Measurements from ENCODE around the gene APCS.
A peak's percentile ranks its signal among the peaks of the same experiment; 100 is the strongest.

The APCS gene

GRCh38 chr1:159587461-159587951 is at the start of gene APCS:
Gene APCS, plus strand, starts transcription at chr1:159587826. Its CDS starts 96 bp downstream, at chr1:159587922.
- no peak for DNase-seq

GRCh38 chr1:159548126-159548525 is 39.5 kb upstream of the APCS start:
- no peak for DNase-seq

GRCh38 chr1:159554261-159554660 is 33.4 kb upstream of the APCS start:
- DNase-seq = no peak

GRCh38 chr1:159554696-159555095 is 32.9 kb upstream of the APCS start:
- no peak for DNase-seq

- no peak for DNase-seq
Observed at GRCh38 chr1:159556931-159557369, 30.7 kb upstream of the APCS start.

- DNase-seq = no peak
Observed at GRCh38 chr1:159560599-159560998, 27.0 kb upstream of the APCS start.

- no peak for DNase-seq
Observed at GRCh38 chr1:159561497-159561896, 26.1 kb upstream of the APCS start.

GRCh38 chr1:159562680-159563079 is 24.9 kb upstream of the APCS start:
- DNase-seq = no peak

- DNase-seq = no peak
Observed at GRCh38 chr1:159577446-159577845, 10.2 kb upstream of the APCS start.

- DNase-seq = no peak
Observed at GRCh38 chr1:159580340-159580739, 7.3 kb upstream of the APCS start.

GRCh38 chr1:159581422-159581821 is 6.2 kb upstream of the APCS start:
- no peak for DNase-seq

- no peak for DNase-seq
Observed at GRCh38 chr1:159584536-159584935, 3.1 kb upstream of the APCS start.

- no peak for DNase-seq
Observed at GRCh38 chr1:159591981-159592380, 4.4 kb downstream of the APCS start.

- peak; percentile 61 for DNase-seq
Observed at GRCh38 chr1:159594625-159595405, 7.2 kb downstream of the APCS start.

GRCh38 chr1:159598196-159598595 is 10.6 kb downstream of the APCS start:
- DNase-seq = peak; percentile 98

GRCh38 chr1:159600894-159601293 is 13.3 kb downstream of the APCS start:
- no peak for DNase-seq

GRCh38 chr1:159602501-159602999 is 14.9 kb downstream of the APCS start:
- DNase-seq = no peak

- no peak for DNase-seq
Observed at GRCh38 chr1:159612211-159612885, 24.7 kb downstream of the APCS start.

- no peak for DNase-seq
Observed at GRCh38 chr1:159632922-159633321, 45.3 kb downstream of the APCS start.

Measured in kidney glomerular epithelial cell (primary cell).